Mucosa of rectum (tissue), 2 donors: ENCODE measurements around the gene PCOLCE2.

Experiments
- H3K27ac ChIP-seq, 2 donors: one replicate each; pipeline ENCODE4 v1.7.0; 2013; ENCODE audit warnings: inconsistent platforms in 2 of 2, low read depth in 2 of 2, low read length in 2 of 2
- H3K27me3 ChIP-seq, 2 donors: one replicate each; pipeline ENCODE4 v1.7.0; 2013; ENCODE audit warnings: low read length in 2 of 2; ENCODE audit not compliant: control insufficient read depth in 2 of 2, insufficient read depth in 2 of 2
- H3K36me3 ChIP-seq, 2 donors: one replicate each; pipeline ENCODE4 v1.7.0; 2013; ENCODE audit warnings: low read length in 2 of 2; ENCODE audit not compliant: control insufficient read depth in 2 of 2, insufficient read depth in 2 of 2
- H3K4me1 ChIP-seq, 2 donors: one replicate each; pipeline ENCODE4 v1.7.0; 2013; ENCODE audit warnings: low read length in 2 of 2, mild to moderate bottlenecking in 1 of 2; ENCODE audit not compliant: control insufficient read depth in 2 of 2, insufficient read depth in 2 of 2
- H3K4me3 ChIP-seq, 2 donors: one replicate each; pipeline ENCODE4 v1.7.0; 2013; ENCODE audit warnings: low read length in 2 of 2
- H3K9ac ChIP-seq, 2 donors: one replicate each; pipeline ENCODE4 v1.7.0; 2013; ENCODE audit warnings: low read length in 2 of 2, low read depth in 1 of 2, mild to moderate bottlenecking in 1 of 2
- H3K9me3 ChIP-seq, 2 donors: one replicate each; pipeline ENCODE4 v1.7.0; 2013; ENCODE audit warnings: low read length in 2 of 2; ENCODE audit not compliant: control insufficient read depth in 2 of 2
- donor health status: healthy.
- donor health status: Normal muscosa, but diverticular disease.

The PCOLCE2 gene

DNA sequence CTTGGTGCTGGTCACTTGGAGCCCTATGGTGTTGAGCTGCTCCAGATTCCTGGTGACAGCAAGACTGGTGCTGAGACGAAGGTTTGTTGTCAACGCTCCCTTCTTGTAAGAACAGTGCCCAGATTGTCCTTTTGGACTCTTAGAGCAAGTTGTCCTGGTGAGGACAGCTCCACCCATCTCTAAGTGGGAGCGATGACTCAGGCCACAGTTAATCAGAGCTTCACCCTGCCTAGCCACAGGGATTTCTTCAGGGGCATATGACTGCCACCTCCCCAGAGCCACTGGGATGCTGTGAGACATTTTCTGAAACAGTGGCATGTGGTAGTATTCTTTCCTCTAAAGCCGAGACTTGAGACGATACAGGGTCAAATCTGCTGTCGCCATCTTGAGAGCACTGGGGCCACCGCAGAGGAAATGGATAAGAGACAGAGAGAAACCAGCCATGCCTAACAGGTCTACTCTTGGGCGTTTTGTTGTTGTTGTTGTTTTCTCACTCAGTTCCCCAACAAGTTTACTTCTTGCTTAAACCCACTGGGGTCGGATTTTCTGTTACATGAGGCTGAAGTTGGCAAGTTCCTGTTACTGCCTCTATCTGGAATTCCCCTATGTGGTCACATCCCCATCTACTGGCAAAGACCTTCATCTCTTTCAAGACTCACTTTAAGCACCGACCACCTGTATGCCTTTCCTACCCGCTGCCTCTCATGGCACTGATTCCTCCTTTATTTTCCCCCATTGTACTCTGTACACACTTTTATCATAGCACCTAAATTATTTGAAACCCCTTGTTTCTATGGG, 16.0 kb upstream of the PCOLCE2 start:
- peak overlapping the region in 1 of 2 donors; percentile 46 for H3K27ac ChIP-seq
- H3K9ac ChIP-seq, result no peak overlapping the region
- H3K36me3 ChIP-seq, result no peaks in the 10 kb centered on the region
- H3K4me1 ChIP-seq, result peaks cover 0 to 11% of the 10 kb centered on the region in 2 donors
- no peaks in the 10 kb centered on the region for H3K9me3 ChIP-seq
- no peaks in the 10 kb centered on the region for H3K27me3 ChIP-seq
- H3K4me3 ChIP-seq, result no peak overlapping the region

DNA sequence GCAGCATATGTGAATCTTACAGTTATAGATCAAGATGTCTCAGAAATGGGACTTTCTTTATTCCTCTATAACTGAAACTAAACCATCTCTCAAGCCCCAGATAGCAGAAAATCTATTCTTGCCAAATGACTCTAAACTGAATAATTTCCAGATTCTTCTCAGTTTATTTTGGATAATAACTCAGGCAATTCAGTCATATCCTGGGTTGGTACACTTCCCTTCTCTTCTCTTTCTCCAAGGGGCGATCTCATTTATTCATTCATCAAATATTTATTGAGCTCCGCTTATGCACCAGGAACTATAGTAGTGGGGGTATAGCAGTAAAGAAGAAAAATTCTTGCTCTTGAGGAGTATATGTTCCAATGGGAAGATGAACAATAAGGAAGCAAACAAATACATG, 13.5 kb upstream of the PCOLCE2 start:
- Histone ChIP-seq H3K27ac (no peak overlapping the region), H3K27me3 (peaks cover 0 to 3% of the 10 kb centered on the region in 2 donors), H3K4me1 (peaks cover 0 to 11% of the 10 kb centered on the region in 2 donors), H3K36me3 (no peaks in the 10 kb centered on the region), H3K9ac (no peak overlapping the region), H3K9me3 (no peaks in the 10 kb centered on the region), H3K4me3 (no peak overlapping the region)

DNA sequence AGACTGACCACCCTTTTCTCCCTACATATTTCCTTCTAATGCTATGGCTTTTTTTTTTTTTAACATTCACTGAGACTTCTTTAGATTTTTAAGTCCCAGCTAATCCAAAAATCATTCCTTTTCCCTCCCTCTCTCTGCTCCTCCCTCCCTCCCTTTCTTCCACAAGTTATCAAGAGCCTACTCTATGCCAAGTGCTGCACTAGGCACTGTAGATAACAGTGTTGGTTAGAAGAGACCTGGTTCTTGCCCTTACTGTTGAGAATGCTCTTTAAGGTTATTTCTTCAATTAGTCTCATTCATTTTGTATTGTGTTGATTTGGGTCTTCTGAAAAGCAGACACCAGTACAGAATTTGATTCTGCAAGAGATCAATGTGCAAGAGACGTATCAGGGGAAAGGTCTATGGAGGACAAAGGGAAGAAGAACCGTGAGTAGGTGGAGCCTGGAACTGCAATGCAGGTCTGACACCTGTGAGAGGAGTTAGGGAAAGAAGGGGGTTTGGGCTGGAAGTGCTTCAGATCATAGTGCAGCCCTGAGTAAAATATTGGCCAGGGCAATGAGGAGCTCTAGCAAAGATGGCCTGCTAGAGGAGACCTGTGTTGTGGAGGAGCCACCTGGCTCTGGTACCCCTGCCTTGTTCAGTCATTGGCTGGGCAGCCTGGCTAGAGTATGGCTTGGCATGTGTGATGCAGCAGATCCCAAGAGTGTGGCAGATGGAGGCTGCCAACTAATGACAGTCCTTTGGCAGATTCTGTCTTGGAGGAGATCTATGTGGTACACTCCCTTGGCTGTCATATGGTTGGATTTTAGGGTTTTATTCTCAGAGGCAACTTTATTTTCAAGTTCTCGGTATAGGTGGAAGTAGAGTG, 9.7 kb upstream of the PCOLCE2 start:
- Histone ChIP-seq H3K4me3 (no peak overlapping the region), H3K27me3 (peaks cover 0 to 3% of the 10 kb centered on the region in 2 donors), H3K9ac (no peak overlapping the region), H3K36me3 (no peaks in the 10 kb centered on the region), H3K4me1 (no peaks in the 10 kb centered on the region), H3K9me3 (no peaks in the 10 kb centered on the region), H3K27ac (no peak overlapping the region)

DNA sequence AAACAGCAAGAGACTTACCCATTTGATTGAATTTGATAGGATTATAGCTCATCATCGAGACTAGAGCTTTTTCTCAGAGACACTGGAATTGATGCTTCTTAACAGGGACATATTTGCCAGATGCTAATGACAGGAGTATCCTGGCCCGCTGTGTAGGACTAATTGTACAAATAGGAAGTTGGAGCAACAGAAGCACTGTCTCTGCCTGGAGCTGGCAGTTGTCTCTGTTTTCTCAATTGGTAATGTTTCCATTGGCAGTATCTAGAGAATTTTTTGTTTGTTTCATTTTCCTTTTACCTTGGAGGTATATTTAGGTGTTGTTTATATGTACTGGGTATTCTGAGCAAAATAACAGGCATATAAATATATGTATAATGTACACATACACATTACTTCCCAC, 8.9 kb upstream of the PCOLCE2 start:
- H3K9ac ChIP-seq, result no peak overlapping the region
- no peak overlapping the region for H3K27ac ChIP-seq
- H3K27me3 ChIP-seq, result peaks cover 2 to 3% of the 10 kb centered on the region in 2 donors
- H3K4me1 ChIP-seq, result no peaks in the 10 kb centered on the region
- no peaks in the 10 kb centered on the region for H3K36me3 ChIP-seq
- no peaks in the 10 kb centered on the region for H3K9me3 ChIP-seq
- no peak overlapping the region for H3K4me3 ChIP-seq

DNA sequence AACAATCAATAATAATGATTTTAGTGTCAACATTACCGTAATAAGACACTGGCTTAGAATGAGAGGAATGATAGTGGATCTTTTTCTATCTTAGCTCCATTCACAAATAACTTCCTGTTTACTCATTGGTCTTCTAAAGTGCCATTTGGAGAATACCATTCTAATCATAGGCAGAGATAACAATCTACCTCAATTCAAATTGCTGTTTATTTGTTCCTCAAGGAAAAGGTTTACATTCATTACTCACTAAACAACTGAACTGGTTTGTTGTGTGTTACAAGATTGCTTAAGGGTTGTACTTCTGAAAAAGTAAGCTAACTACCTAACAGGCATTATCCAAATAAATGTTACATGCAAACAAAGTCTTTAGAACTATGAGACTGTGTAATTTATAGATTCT, 8.1 kb upstream of the PCOLCE2 start:
- H3K4me1 ChIP-seq, result no peaks in the 10 kb centered on the region
- H3K27ac ChIP-seq, result no peak overlapping the region
- no peaks in the 10 kb centered on the region for H3K9me3 ChIP-seq

DNA sequence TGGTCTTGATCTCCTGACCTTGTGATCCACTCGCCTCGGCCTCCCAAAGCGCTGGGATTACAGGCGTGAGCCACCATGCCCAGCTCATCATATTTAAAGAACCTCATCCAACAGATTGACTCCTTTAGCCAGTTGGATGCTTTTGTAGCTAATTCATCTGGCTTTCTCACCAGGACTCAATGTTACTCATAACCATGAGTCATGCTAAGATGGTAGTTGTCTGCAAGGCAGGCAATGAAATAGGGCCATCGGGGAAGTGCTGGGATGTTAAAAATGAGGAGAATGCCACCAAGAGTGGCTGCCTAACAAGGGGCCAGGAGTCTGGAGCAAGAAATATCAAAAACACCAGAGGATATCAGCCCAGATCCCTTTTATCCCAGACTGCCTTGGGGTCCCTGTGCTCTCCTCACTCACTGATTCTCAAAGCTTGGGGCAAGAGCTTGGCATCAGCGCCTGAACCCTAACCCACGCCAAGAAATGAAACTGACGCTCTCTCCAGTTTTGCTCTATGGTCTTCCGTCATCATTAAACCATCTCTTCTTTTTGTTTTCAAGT, 7.4 kb upstream of the PCOLCE2 start:
- no peak overlapping the region for H3K9ac ChIP-seq
- H3K9me3 ChIP-seq, result no peaks in the 10 kb centered on the region
- no peak overlapping the region for H3K27ac ChIP-seq

More for the DNA sequence above, 8.1 kb upstream of the PCOLCE2 start:
- Histone ChIP-seq H3K9ac (no peak overlapping the region), H3K27me3 (peaks cover 2 to 3% of the 10 kb centered on the region in 2 donors), H3K4me3 (no peak overlapping the region), H3K36me3 (no peaks in the 10 kb centered on the region)

DNA sequence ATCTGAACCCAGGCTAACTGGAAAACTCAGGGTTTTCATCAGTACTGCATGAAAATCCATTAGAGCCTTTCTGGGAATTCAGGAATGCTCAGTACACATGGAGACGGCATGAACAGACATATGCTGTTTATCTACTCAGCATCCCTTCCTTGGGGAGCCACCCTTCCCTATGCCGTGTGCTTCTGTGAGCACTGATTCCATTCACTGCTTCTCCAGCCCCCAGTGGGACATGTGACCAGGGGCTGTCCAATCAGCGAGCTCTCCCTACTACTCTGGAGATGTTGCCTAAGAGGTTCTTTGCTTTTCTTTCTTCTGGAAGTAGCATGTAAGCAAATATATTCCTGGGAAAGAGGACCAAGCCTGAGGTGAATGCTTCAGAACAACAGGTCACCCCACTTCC, 5.6 kb upstream of the PCOLCE2 start:
- Histone ChIP-seq H3K27ac (no peak overlapping the region), H3K9me3 (no peaks in the 10 kb centered on the region), H3K4me3 (no peak overlapping the region), H3K4me1 (no peaks in the 10 kb centered on the region), H3K36me3 (no peaks in the 10 kb centered on the region), H3K9ac (no peak overlapping the region), H3K27me3 (peaks cover 10 to 11% of the 10 kb centered on the region in 2 donors)

More for the DNA sequence above, 7.4 kb upstream of the PCOLCE2 start:
- Histone ChIP-seq H3K27me3 (peaks cover 2 to 3% of the 10 kb centered on the region in 2 donors), H3K4me3 (no peak overlapping the region), H3K36me3 (no peaks in the 10 kb centered on the region), H3K4me1 (no peaks in the 10 kb centered on the region)

DNA sequence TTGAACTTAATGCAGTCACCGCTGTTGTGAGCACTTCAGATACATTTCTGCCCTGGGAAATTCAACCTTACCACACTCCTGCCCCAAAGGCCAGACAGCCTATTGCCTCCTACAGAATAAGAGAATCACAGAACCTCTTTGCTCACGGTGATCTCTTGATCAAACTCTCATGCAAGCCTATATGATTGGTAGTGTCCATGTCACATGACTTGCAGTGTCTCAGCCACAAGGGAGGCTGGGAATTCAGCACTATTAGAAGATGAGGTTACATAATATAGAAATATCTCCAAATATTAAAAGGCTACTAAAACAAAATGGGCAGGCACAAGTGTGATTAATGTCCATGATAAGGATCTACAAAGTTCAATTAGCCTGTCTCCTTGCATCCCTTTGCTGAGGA, 3.8 kb upstream of the PCOLCE2 start:
- H3K9ac ChIP-seq, result no peak overlapping the region
- no peaks in the 10 kb centered on the region for H3K9me3 ChIP-seq
- no peak overlapping the region for H3K4me3 ChIP-seq
- H3K27ac ChIP-seq, result no peak overlapping the region
- no peaks in the 10 kb centered on the region for H3K36me3 ChIP-seq
- peaks cover 5 to 8% of the 10 kb centered on the region in 2 donors for H3K4me1 ChIP-seq
- peaks cover 18 to 26% of the 10 kb centered on the region in 2 donors for H3K27me3 ChIP-seq

DNA sequence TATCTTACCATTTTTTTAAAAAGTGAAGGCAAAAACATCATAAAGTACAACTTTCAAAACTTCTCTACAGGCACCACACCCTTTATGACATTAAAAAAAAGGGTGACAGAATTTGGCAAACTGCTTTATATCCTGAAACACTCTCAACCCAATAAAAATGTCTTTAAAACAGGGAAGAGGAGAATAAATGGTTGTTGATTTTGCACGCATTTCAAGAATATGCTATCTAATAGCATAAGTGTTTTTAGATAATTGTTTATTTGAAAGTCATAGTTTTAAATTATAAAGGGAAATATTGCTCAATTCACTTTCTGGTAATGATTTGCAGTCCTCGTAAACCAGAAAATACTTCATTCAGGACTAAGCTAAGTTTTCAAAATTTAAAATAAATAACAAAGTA, 1.7 kb upstream of the PCOLCE2 start:
- H3K4me3 ChIP-seq, result no peak overlapping the region
- H3K9ac ChIP-seq, result no peak overlapping the region
- no peaks in the 10 kb centered on the region for H3K36me3 ChIP-seq
- H3K9me3 ChIP-seq, result no peaks in the 10 kb centered on the region
- no peak overlapping the region for H3K27ac ChIP-seq
- peaks cover 27% of the 10 kb centered on the region in 2 donors for H3K27me3 ChIP-seq
- peaks cover 5 to 8% of the 10 kb centered on the region in 2 donors for H3K4me1 ChIP-seq
